HG03159 (cell line): ENCODE results near the gene TXNDC11.

Source experiments
- ATAC-seq: cut with Tn5 transposase; IDR thresholded peaks from one replicate; pipeline ENCODE4 v1.9.1; 2021; ENCODE audit warnings: mild to moderate bottlenecking, moderate library complexity; ENCODE audit not compliant: unreplicated experiment

The TXNDC11 gene

DNA sequence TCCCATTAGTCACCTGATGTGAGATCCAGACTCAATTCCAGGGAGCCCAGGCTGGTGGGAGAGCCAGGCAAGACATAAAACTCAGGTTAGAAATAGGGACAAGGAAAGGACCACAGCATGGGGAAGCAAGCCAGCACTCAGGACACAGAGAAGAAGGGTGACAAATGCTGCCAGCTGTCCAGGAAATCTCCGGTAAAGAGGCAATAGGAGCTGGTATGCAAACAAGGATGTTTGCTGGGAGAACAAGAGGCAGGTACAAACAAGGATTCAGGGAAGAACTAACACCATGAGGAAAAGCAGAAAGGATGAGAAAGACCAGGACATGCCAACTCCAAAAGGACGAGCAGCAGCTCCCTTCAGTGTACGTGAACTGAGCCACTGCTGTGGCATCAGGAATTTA, 10.2 kb upstream of the TXNDC11 start:
- ATAC-seq = no peak

DNA sequence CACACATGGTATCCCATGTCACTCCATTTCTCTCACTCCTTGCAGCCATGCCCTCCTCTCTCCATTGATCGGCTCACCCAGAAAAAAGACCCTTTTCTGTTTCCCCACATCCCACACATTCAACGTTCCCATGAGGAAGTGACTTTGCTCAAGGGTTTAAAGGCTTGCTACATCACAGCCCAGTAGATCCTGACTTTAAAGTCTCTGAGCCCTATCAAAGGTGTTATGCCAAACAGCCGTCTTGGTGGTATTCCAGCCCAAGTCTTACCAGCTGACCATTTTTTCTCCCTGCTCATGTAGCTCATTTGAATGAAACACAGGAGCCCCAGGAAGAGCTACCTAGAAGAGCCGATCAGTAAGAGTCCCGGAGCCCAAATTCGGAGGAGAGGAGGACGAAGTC, 7.4 kb upstream of the TXNDC11 start:
- ATAC-seq = no peak

- no peak for ATAC-seq
Measured at GRCh38 chr16:11748404-11749254, 6.0 kb upstream of the TXNDC11 start.

DNA sequence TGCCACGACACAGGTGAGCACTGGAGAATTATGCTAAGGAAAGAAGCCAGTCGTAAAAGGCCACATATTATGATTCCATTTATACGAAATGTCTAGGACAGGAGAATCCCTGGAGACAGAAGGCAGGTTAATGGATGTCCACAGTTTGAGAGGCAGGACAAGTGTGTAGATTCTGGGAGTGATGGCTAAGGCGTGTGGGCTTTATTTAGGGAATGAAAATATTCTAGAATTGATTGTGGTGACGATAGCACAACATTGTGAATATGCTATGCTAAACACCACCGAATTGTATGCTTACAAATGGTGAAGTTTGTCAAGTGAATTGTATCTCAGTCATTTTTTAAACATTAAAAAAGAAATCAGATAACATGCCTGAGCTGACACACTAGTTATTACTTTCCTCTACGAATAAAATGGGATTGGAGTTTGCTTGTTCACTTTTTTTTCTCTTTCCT, 5.3 kb upstream of the TXNDC11 start:
- ATAC-seq = no peak

DNA sequence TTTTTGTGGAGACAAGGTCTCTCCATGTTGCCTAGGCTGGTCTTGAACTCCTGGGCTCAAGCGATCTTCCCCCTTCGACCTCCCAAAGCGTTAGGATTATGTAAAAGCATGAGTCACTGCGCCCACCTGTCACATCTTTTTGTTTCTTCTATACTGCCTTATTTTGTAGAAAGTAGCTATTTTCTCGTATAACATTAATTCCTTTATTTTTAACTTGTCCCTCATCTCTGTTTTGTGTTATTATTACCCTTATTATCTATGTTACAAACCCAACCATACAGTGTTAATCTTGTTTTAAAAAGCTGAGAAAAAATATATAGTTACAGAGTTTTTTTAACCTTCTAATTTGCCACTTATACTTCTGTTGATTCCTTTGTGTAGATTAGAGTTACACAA, 1.4 kb upstream of the TXNDC11 start:
- ATAC-seq = no peak

- ATAC-seq = no peak
Measured at GRCh38 chr16:11743308-11744074, 834 bp upstream of the TXNDC11 start.

DNA sequence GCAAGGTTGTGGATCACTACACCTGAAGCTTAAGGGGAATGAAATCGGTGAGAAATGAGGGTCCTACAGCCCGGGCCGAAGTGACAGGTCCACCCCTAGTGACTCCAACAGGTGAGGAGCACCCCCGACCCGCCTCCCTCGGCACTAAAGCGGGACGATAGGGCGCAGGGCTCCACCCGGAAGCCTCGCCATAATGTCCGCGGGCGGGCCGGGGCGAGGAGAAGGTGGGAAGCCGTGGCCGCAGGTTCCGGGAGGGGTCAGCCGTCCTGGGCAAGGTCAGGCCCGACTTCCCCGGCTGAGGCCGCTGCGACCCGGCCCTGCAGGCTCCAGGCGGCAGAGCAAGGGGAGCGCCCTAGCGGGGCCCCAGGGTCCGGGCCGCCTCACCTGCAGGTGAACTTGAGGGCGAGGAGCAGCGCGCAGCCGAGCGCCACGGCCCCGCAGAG, 543 bp downstream of the TXNDC11 start:
- ATAC-seq = peak; percentile 29

GRCh38 chr16:11740567-11740966, 2.1 kb downstream of the TXNDC11 start:
- ATAC-seq = no peak

- ATAC-seq = no peak
Measured at GRCh38 chr16:11738742-11739544, 3.7 kb downstream of the TXNDC11 start.

- no peak for ATAC-seq
Measured at GRCh38 chr16:11737713-11738112, 4.9 kb downstream of the TXNDC11 start.

DNA sequence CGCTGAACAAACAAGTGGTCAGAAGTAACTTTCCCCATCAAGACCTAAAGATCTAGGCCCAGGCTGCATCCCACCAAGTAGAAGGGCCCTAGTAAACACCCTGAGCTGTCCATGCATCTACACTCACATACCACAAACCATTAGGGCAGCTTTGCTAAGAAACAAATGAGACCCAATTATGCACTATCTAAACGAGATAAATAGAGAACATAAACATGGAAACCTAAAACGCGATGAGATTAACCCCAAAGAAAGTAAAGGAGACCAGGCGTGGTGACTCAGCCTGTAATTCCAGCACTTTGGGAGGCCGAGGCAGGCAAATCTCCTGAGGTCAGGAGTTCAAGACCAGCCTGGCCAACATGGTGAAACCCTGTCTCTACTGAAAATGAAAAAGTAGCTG, 5.8 kb downstream of the TXNDC11 start:
- ATAC-seq = no peak

GRCh38 chr16:11735787-11736186, 6.9 kb downstream of the TXNDC11 start:
- no peak for ATAC-seq

DNA sequence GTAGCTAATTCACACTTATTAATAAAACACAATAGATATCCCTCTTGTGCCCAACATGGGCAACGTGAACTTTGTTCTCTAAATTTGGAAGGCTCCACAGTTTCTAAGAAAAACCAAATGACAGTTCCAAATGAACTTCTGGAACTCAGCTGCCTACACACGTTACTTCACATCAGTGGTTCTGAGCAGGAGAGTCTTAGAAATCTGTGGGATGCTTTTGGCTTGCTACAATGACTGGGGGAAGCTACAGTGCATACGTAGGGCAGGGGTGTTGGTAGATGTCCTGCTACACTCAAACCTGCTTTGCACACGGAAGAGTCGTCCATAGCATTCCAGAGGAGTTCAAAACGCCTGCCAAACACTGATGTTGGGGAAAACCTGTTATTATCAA, 8.0 kb downstream of the TXNDC11 start:
- ATAC-seq = no peak

- ATAC-seq = no peak
Measured at GRCh38 chr16:11734025-11734652, 8.5 kb downstream of the TXNDC11 start.

- no peak for ATAC-seq
Measured at GRCh38 chr16:11731222-11731621, 11.4 kb downstream of the TXNDC11 start.

- ATAC-seq = no peak
Measured at GRCh38 chr16:11729787-11730186, 12.9 kb downstream of the TXNDC11 start.

GRCh38 chr16:11727796-11728543, 14.7 kb downstream of the TXNDC11 start:
- ATAC-seq = peak; percentile 72

DNA sequence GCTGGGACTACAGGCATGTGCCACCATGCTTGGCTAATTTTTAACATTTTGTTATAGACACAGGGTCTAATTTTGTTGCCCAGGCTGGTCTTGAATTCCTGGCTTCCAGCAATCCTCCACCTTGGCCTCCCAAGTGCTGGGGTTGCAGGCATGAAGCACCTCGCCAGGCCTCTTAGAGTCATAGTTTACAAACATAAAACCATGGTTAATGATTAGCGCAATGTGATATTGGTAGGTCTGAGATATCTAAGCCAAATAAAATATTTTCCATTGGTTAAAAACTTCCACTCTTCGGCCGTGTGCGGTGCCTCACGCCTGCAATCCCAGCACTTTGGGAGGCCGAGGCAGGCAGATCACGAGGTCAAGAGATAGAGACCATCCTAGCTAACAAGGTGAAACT, 16.6 kb downstream of the TXNDC11 start:
- ATAC-seq = no peak

- ATAC-seq = no peak
Measured at GRCh38 chr16:11725457-11725856, 17.2 kb downstream of the TXNDC11 start.

DNA sequence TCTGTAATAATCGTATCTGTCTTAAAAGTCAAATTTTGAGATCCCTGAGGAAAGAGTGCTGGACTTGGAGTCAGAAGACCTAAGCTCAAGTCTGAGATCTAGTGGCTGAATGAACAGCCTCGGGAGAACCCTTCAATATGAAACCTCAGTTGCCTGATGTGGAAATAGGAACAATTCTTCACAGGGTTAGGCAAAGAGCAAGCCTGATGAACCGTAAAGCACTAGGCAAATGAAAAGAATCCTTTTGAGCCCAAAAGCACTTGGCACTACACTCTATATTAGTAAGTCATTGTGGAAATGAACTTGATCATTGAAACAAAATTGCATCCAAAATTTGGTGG, 20.2 kb downstream of the TXNDC11 start:
- ATAC-seq = no peak
